ENCODE data around the gene ZNF33B.
"Not testable (repeated sequence)": the region's sequence is repeated elsewhere in the genome, so short reads cannot be mapped to it uniquely, and the experiment has no call there.

The ZNF33B gene

DNA sequence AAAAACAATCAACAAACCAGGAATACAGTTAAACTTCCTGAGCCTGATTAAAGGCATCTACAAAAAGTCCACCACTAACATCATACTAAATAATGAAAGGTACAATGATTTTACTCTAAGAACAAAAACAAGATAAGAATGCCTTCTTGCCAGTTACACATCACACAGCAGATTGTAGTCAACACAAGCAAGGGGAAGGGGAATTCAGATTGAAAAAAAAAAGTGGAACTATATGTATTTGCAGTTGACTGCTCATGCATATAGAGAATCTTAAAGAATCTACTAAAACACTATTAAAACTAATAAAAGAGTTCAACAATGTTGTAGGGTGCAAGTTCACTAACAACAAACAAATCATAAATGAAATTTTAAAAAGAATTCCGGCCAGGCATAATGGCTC is 28.5 kb downstream of the ZNF33B start:
- DNase-seq = no peak

GRCh38 chr10:42598249-42598873 is 40.0 kb downstream of the ZNF33B start:
- DNase-seq = no peak

DNA sequence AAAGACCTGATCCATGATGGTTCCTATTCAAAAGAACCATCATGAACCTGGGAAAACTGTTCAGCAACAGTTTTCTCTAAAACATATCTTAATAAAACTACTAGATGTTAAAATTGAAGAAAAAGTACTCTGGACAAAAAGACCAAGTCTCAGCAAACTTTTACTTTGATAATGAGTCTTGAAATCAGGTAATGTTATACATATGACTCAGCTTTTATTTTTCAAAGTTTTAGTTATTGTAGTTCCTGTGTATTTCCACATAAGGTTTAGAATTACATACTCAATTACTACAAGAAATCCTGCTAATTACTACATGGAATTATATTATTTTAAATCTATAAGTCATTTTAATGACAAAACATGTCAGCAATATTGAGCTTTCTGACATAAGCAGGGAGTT is 42.2 kb downstream of the ZNF33B start:
- DNase-seq = no peak

DNA sequence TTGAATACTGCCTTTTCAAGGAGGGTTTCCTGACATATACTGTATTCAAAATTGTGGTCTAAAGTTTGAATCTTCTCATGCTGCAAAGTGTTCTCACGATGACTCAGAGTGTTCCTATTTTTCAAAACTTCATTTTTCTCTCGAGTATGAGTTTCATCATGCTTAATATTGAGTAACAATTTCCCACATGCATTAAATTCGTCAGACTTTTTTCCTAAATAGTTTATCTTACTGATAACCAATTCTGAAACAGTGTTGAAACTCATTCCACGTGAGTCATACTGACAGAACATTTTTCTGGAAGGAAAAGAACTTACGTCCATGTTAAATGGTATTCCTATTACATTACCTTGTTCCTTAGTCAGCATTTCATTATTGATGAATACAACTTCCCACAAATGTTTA is 44.1 kb downstream of the ZNF33B start:
- no peak for DNase-seq

DNA sequence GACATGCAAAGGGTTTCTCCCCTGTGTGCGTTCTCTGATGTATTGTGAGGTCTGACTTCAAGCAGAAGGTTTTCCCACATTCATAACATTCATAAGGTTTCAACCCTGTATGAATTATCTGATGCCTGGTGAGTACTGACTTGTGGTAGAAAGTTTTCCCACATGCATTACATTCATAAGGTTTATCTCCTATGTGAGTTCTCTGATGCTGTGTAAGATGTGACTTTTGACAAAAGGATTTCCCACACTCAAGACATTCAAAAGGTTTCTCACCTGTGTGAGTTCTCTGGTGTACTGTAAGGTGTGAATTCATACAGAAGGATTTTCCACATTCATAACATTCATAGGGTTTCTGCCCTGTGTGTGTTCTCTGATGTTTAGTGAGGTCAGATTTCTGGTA is 45.1 kb downstream of the ZNF33B start:
- DNase-seq = no peak

DNA sequence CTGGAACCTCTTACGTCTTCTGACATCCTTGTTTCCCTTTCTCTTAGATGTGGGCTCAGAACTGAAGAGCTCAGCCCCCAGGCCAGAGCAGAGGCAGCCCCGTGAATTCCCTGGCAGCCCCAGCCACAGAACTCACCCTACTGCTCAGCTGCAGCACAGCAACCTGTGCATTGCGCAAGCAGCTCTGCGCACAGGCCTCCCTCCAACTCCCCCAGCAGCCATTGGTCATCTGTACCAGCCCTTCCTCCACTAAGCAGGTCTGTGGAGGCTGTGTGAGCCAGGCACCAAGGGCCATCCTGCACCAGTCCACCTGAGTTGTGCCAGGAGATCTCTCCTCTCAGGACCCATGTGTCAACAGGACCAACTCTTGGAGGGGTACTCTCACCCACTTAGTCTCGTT is 54.5 kb downstream of the ZNF33B start:
- no peak for DNase-seq

- DNase-seq = no peak
Observed at GRCh38 chr10:42578019-42578418, 60.4 kb downstream of the ZNF33B start.

- no peak for DNase-seq
Observed at GRCh38 chr10:42576338-42576737, 62.0 kb downstream of the ZNF33B start.

- DNase-seq = no peak
Observed at GRCh38 chr10:42574336-42574735, 64.0 kb downstream of the ZNF33B start.

GRCh38 chr10:42556931-42557330 is 81.4 kb downstream of the ZNF33B start:
- no peak for DNase-seq

DNA sequence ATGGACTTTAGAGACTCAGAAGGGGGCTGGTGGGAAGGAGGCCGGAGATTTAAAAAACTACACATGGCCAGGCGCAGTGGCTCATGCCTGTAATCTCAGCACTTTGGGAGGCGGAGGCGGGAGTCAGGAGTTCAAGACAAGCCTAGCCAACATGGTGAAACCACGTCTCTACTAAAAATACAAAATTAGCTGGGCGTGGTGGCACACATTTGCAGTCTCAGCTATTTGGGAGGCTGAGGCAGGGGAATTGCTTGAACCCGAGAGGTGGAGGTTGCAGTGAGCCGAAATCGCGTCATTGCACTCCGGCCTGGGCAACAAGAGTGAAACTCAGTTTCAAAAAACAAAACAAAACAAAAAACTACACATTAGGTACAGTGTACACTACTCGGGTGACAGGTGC is 84.8 kb downstream of the ZNF33B start:
- not testable (repeated sequence) for DNase-seq

DNA sequence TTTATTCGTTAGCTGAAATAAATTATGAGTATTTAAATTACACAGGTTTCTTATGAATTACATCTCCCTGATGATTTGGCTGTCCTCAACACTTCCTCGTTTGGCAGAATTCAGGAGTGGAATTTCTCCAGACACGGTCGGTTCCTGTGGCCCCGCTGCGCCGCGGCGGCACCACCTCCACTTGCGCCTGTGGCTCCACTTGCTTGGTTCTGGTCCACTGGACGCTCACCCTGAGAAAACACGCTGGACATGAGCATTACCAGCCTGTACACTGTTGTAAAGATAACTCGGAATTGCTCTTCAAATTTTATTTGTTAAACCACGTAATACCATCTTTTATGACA is 85.3 kb downstream of the ZNF33B start:
- no peak for DNase-seq

- peak; percentile 92 for DNase-seq
Observed at GRCh38 chr10:42552188-42553063, 85.9 kb downstream of the ZNF33B start.

DNA sequence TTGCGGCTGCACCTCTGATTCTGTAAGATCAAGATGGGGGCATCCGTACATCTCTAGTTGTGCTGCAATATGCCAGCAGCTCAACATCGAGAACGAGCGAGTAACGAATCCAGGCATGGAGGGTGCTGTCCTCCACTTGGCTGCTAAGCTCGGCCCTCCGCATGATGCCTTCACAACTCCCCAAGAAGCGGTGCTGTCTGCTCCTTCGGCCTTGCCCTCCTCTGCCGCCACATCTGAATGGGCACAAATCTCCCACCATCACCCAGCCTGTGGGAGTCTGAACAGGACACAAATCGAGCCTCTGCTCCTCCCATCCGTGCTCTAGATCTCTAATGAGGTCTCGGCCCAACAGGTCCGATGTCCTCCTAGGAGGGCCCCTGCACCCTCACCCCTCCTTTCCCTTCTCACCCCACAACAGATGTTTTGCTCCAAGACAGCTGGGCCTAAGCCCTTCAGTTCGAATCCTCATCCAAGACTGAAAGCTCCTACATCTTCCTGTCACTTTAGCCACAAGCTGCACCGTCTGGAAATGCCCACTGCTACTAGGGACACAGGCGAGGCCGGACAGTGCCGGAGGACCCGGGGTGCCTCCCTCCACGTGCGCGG is 86.7 kb downstream of the ZNF33B start:
- no peak for DNase-seq

DNA sequence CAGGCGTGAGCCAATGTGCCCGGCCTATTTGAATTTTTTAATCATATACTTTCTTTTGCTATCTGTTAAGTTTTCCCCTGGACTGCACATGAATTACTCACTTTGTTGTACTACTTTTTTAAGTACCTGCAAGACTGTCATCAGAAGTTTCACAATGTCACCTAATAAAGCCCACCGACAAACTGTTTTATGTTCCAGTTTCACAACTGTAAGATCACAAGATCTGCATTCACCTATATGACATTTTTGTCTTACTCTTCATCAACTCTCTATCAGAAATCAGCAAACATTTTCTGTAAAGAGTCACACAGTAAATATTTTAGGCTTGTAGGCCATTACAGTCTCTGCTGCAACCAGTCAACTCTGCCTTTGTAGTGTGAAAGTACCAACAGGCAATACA is 88.5 kb downstream of the ZNF33B start:
- DNase-seq = no peak

- no peak for DNase-seq
Observed at GRCh38 chr10:42548254-42548653, 90.1 kb downstream of the ZNF33B start.

GRCh38 chr10:42544945-42545344 is 93.4 kb downstream of the ZNF33B start:
- DNase-seq = no peak

GRCh38 chr10:42543840-42544372 is 94.5 kb downstream of the ZNF33B start:
- no peak for DNase-seq

Data from activated CD4-positive, CD25-positive, alpha-beta regulatory T cell treated with anti-CD3 and anti-CD28 coated beads, Interleukin-2, amount 50 U/mL, for 72 hours (primary cell).